Esophagus muscularis mucosa (tissue), 4 donors: Measurements from ENCODE around the gene OR6A2. TPM values are rescaled to one million over a fixed set of nuclear protein-coding genes. Genes with fewer than 3 reads are reported as not detected.

Source experiments
- DNase-seq: peaks from one replicate; pipeline ENCODE4 v3.0.0-alpha.2; 2017; ENCODE audit errors: extremely low spot score
- H3K27ac ChIP-seq, 4 donors: fragments of 200-600 bp; sonication (generic); replicated peaks in 1 of 4; 1 replicate in 3 of 4; 2 replicates in 1 of 4; pipeline ENCODE4 v1.5.1; 2016 to 2019; ENCODE audit warnings: mild to moderate bottlenecking in 1 of 4
- H3K27me3 ChIP-seq, 4 donors: fragments of 200-600 bp; sonication (generic); one replicate each; pipeline versions ENCODE4 v1.5.1 to v1.6.0; 2016 to 2019
- H3K36me3 ChIP-seq, 4 donors: fragments of 200-600 bp; sonication (generic); one replicate each; pipeline ENCODE4 v1.5.1; 2016 to 2019
- H3K4me1 ChIP-seq, 4 donors: fragments of 200-600 bp; sonication (generic); one replicate each; pipeline ENCODE4 v1.5.1; 2016 to 2019
- H3K4me3 ChIP-seq, 4 donors: fragments of 200-600 bp; sonication (generic); 1 replicate in 2 of 4; 2 replicates in 2 of 4; pipeline ENCODE4 v1.5.1; 2016 to 2019; ENCODE audit warnings: mild to moderate bottlenecking in 4 of 4, moderate library complexity in 1 of 4
- H3K9me3 ChIP-seq, 4 donors: fragments of 200-600 bp; sonication (generic); 1 replicate in 3 of 4; 2 replicates in 1 of 4; pipeline ENCODE4 v1.5.1; 2016 to 2019
- CTCF ChIP-seq, 3 experiments: fragments of 200-600 bp in 2 of 3; fragments of 450-650 bp in 1 of 3; sonication (generic) in 2 of 3; IDR thresholded peaks; one replicate each; pipeline ENCODE4 v1.5.1; 2017 to 2019; ENCODE audit warnings: antibody characterized with exemption in 3 of 3, mild to moderate bottlenecking in 2 of 3, moderate library complexity in 1 of 3
- EP300 ChIP-seq: sonication (generic); formaldehyde crosslinking; IDR thresholded peaks from one replicate; pipeline ENCODE4 v1.6.1; 2017; ENCODE audit warnings: antibody characterized with exemption
- POLR2A ChIP-seq: fragments of 450-650 bp; IDR thresholded peaks from one replicate; pipeline ENCODE4 v1.6.1; 2017; ENCODE audit warnings: antibody characterized with exemption, moderate library complexity, mild to moderate bottlenecking, low read depth
- POLR2AphosphoS5 ChIP-seq, 2 donors: sonication (generic); formaldehyde crosslinking; IDR thresholded peaks; one replicate each; pipeline ENCODE4 v1.6.1; 2017; ENCODE audit warnings: antibody characterized with exemption in 2 of 2
- WGBS: methylation state at CpG from one replicate; pipeline ENCODE4 v1.1.5; 2018; 5-methylcytosine and 5-hydroxymethylcytosine counted together
- intact Hi-C: fragments of 100-400 bp; cut with DNase I; formaldehyde crosslinking; loops from one replicate; pipeline ENCODE4 v1.15.1; 2023
- total RNA-seq, 4 donors: library from RNA; depleted of rRNA; stranded (reverse); fragments of >200 nt; gene quantifications; one replicate each; pipeline versions ENCODE4 v1.1.0 to v1.2.1, GENCODE V29; 2016

OR6A2 gene
- total RNA-seq, 4 donors from 2014 or later, result 0.06 TPM; not detected in 3

GRCh38 chr11:6771926-6772893 lies 27.3 kb downstream of the OR6A2 start, which contains the start of gene OR2AG2:
TSS of gene OR2AG2 (minus strand) at chr11:6771976. CDS start at chr11:6768957, 3,019 bp downstream.
- Histone ChIP-seq H3K36me3 (no peaks in the 10 kb centered on the region), H3K4me3 (no peak within 1 kb of the TSS), H3K27ac (no peak within 1 kb of the TSS), H3K27me3 (no peaks in the 10 kb centered on the region), H3K4me1 (no peaks in the 10 kb centered on the region), H3K9me3 (no peaks in the 10 kb centered on the region)
- DNase-seq, result no peak
- TF ChIP-seq EP300 (no peak), CTCF (IDR thresholded peaks at IDR 0.05) (no peak), POLR2AphosphoS5 (IDR thresholded peaks at IDR 0.05) (no peak), POLR2A (no peak)
- WGBS, result 84% methylated on average over 3 of the region's 4 CpGs
- intact Hi-C loops, result no loop called here

GRCh38 chr11:6757373-6757967 lies 42.0 kb downstream of the OR6A2 start:
- no peaks in the 10 kb centered on the region for H3K36me3 ChIP-seq
- no peaks in the 10 kb centered on the region for H3K4me1 ChIP-seq
- H3K9me3 ChIP-seq, result no peaks in the 10 kb centered on the region
- peak; percentile 43 to 50 (median 50) for TF ChIP-seq CTCF (IDR thresholded peaks at IDR 0.05)
- TF ChIP-seq POLR2AphosphoS5 (IDR thresholded peaks at IDR 0.05), result no peak
- no peak for TF ChIP-seq EP300
- H3K4me3 ChIP-seq, result no peak overlapping the region
- peak; percentile 34 for DNase-seq
- H3K27ac ChIP-seq, result no peak overlapping the region
- WGBS, result 50% methylated on average over 2 of the region's 2 CpGs
- peaks cover 0 to 3% (median 0%) of the 10 kb centered on the region in 4 donors for H3K27me3 ChIP-seq
- intact Hi-C loops, result no loop called here

GRCh38 chr11:6755953-6756347 lies 43.5 kb downstream of the OR6A2 start:
- Histone ChIP-seq H3K9me3 (no peaks in the 10 kb centered on the region), H3K4me3 (no peak overlapping the region), H3K27me3 (no peaks in the 10 kb centered on the region), H3K4me1 (no peaks in the 10 kb centered on the region), H3K36me3 (no peaks in the 10 kb centered on the region), H3K27ac (no peak overlapping the region)
- DNase-seq, result no peak
- intact Hi-C loops, result no loop called here
- 91% methylated on average over 1 of the region's 1 CpG for WGBS
- TF ChIP-seq EP300, result no peak
- no peak for TF ChIP-seq POLR2A
- no peak for TF ChIP-seq POLR2AphosphoS5 (IDR thresholded peaks at IDR 0.05)
- TF ChIP-seq CTCF (IDR thresholded peaks at IDR 0.05), result no peak

GRCh38 chr11:6755303-6755952 lies 44.1 kb downstream of the OR6A2 start:
- intact Hi-C loops, result no loop called here
- no peaks in the 10 kb centered on the region for H3K27me3 ChIP-seq
- TF ChIP-seq EP300 (no peak), CTCF (IDR thresholded peaks at IDR 0.05) (peak; percentile 46 to 90 (median 69))
- H3K4me1 ChIP-seq, result no peaks in the 10 kb centered on the region
- H3K9me3 ChIP-seq, result no peaks in the 10 kb centered on the region
- no peak overlapping the region for H3K4me3 ChIP-seq
- peak; percentile 91 for DNase-seq
- no peaks in the 10 kb centered on the region for H3K36me3 ChIP-seq
- no peak overlapping the region for H3K27ac ChIP-seq
- WGBS, result 10% methylated on average over 5 of the region's 5 CpGs
